Measurements from ENCODE around the gene CACNA2D1. TPM values are rescaled to one million over a fixed set of nuclear protein-coding genes. Genes with fewer than 3 reads are reported as not detected.

CACNA2D1 gene
- total RNA-seq, 1 donor from 2014 or later = 20.6 TPM

GRCh38 chr7:82273886-82274285 is 169.7 kb downstream of the CACNA2D1 start:
- DNase-seq = no peak

- no peak for DNase-seq
These were observed 172.7 kb downstream of the CACNA2D1 start for GRCh38 chr7:82270870-82271269.

DNA sequence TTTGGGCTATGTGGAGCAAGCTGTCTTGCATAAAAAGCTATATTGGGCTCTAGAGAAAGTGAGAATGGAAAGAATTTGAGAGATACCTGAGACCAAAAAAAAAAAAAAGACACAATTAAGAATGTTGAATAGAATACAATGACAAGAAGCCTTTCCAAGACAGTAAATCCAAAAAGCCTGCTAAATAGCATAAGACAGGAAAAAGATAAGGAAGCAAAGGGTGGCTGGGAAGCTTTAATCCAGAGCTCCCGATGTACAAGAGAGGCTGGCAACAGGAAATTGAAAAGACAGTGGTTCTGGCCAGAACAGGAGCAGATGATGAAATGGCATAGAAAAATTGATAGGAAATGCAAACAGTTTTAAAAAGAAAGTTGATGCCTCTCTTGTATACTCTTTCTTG is 174.9 kb downstream of the CACNA2D1 start:
- no peak for DNase-seq

DNA sequence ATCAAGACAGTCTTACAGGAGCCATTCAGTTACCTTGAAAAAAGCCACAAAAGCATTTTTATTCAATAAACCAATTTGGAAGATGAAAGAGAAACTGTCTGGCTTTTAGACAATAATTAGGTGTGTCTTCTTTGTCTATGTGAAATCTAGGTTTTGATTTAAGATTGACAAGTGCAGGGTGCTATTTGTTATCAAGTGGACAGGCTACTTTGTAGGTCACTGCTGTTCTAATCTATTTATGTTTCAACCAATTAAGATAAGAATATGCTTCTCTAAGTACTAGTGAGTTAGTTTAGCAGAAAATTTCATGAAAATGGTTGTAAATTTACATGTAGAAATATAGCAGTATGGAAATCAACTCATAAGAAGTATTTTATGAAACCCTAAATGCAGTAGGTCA is 177.5 kb downstream of the CACNA2D1 start:
- no peak for DNase-seq

DNA sequence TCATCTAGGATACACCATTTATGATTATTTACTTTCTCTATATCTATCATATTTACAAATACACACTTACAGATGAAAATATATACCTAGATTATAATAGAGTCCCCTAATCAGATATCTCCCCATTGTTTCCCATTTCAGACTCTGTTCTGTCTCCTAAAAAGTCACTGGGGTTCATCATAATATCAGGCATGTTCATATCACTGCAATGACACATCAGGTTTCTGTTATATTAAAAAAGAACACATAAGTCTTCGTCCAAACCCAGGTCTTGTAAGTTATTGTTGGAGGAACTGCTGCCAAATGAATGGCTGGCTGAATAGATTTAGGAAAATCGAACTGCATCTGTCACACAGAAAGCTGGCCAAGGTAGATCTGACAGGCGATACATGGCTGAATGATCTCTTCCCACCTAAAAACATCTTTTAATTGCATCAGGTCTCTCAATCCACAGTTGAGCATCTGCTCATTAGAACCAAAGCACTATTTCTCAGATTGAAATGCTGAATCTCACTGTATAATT is 178.7 kb downstream of the CACNA2D1 start:
- DNase-seq = no peak

- DNase-seq = no peak
These were observed 179.4 kb downstream of the CACNA2D1 start for GRCh38 chr7:82263920-82264782.

DNA sequence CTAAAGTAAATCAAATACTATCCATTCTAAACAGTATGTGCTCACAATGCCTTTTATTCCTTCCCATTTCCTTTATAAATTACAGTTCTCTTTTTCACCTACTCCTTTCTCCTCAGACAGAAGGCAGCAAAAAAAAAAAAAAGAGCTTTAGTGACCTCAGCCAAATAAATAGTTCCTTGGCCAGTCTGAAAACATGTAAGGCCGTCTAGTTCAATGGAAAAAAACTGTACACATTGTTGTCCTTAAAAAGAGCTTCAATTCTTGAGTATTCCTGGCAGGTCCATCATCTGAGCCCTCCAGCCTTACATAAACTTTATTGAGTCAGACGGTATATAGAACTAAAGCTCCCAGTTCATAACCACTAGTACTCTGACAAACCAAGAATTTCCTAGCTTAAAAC is 185.4 kb downstream of the CACNA2D1 start:
- DNase-seq = no peak

DNA sequence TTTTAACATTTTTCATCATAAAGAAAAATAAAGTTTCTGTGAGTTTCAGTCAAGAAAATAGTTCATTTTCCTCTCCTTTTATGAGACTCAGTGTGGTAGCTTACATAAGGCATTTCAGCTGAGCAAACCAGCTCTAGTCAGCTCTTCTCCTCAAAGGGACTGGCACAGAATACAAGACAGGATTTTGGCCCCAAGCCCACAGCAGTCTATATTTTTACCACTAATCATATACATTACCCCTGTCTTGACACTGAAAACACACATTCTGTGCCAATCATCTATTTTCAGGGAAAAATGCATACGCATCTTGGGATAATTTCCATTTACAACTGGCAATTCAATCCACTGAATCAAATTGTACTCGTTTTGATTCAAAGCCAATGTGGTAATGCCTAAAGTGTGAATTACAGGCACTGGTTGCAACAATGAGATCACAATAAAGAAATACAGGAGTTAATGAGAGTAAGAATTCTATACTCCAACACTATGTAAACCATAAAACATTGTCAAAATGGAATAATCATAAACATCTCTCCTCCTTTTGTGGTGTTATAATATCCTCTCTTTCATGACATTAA is 186.4 kb downstream of the CACNA2D1 start:
- DNase-seq = no peak

DNA sequence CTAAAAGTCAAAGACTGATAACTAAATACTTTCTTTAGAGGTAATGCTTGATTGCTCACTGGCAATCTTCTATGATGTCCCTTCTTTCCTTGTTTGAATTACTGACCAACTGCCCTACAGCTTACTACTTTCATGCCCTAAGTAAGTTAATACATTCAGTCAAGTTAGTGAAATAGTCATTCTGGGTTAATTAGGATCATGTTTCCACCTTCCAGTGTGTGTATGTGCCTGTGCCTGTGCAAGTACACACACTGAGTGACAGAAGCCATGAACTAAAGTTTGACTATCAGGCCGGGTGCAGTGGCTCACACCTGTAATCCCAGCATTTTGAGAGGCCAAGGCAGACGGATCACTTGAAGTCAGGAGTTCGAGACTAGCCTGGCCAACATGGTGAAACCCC is 187.9 kb downstream of the CACNA2D1 start:
- DNase-seq = no peak

- DNase-seq = no peak
These were observed 193.0 kb downstream of the CACNA2D1 start for GRCh38 chr7:82250598-82250997.

- no peak for DNase-seq
These were observed 193.6 kb downstream of the CACNA2D1 start for GRCh38 chr7:82249979-82250378.

DNA sequence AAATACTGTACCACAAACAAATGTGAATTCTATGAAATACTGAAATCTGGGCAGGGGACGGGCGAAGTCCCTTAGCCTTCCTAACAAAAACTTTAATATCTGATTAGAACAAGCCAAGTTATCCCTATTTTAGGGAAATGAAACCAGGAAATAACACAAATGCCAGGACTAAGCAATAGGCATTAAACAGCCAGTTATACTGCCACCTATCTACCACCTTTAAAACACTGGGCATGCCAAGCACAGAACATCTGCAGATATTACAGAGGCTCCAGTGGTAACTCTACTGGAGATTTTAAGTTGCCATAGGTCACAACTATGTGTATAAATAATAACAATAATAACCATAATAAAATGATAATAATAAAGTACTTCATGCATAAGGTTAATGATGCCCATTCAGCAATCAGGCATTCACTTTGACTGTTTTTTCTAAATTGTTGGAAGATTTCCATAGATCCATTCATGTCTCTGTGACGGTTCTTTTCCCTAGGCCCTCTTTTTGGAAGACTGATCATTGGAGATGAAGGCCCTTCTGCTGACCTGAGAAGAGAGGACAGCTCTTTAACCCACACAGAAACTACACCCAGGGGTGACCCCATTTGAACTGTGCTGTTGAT is 195.7 kb downstream of the CACNA2D1 start:
- DNase-seq = peak; percentile 45

GRCh38 chr7:82244947-82245517 is 198.5 kb downstream of the CACNA2D1 start:
- no peak for DNase-seq

GRCh38 chr7:82241356-82241755 is 202.2 kb downstream of the CACNA2D1 start:
- DNase-seq = no peak

DNA sequence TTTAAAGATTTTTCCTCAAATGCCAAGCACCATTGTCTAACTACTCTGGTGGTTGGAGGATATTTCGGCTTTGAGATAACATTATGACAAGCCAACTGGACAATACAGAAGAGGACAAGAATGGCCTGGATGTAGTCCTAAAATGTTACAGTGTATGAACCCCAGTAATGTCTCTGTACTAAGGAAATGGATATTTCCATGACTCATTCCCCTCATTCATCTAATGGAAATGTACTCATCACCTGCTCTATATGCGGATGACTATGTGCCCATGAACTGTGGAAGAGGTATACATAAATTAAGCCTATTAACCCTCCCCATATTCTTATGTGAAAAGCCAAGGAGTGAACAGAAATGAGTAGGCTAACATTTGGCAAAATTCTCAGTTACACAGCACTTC is 207.9 kb downstream of the CACNA2D1 start:
- peak; percentile 49 for DNase-seq

DNA sequence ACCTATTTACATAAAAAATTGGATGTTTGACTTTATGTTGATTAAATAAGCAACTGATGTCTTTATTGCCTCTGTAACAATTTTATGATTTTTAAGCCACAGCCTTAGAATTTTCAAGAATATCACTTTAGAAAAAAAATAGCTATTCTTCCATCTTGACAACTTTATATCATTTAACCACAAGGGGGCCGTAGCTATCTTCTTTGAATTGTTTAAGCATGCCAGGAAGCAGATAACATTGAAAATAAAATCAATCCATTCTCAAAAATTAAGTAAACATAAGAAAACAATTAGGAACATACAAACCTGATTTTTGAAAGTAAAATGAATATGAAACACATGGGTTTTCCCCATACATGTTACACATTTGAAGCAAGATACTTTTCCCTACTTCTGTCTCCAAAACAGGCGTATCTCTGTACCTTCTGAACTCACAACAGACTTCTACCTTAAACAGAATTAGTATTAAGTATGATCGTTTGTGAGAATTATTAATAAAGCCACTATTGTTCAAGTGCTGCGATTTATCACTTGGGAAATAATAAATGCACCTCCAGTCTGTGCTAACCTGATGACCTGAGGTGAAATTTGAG is 209.0 kb downstream of the CACNA2D1 start:
- peak; percentile 69 for DNase-seq

GRCh38 chr7:82230811-82231581 is 212.6 kb downstream of the CACNA2D1 start:
- DNase-seq = no peak

DNA sequence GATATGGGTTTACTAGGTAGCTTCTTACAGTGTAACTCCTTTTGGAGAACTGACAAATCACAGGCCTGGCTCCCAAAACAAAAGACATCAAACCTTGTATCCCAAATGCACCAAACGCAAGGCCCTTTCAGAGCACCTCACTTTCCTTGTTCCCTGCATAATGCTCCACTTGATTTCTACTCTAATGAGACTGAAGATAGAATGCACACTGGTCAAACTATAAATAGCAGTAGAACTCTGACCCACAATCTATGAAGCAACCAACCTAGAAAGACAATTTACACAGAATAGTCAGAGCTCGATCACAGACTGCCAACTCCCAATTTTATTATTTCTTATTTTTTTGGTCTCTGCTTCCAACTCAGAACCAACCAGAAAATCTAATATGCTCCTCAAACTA is 214.4 kb downstream of the CACNA2D1 start:
- no peak for DNase-seq

DNA sequence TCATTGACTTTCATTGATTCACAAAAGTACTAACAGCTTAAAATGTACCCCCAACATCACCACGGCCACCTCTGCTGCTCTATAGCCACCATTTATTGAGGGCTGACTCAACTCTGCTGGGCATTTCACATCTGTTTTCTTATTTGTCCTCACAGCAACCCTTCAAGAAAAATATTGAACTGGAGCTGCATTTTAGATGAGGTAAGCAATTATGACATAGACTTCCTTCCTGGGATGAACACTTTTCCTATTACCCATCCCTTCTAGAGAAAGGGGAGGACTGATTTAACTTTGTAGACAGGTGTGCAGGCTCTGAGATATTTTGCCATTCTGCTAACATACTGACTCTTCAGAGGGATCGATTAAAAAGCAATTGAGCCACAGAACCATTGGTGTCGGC is 217.4 kb downstream of the CACNA2D1 start:
- DNase-seq = no peak

GRCh38 chr7:82224529-82224928 is 219.0 kb downstream of the CACNA2D1 start:
- no peak for DNase-seq

GRCh38 chr7:82223580-82223979 is 220.0 kb downstream of the CACNA2D1 start:
- DNase-seq = no peak

- DNase-seq = no peak
These were observed 222.4 kb downstream of the CACNA2D1 start for GRCh38 chr7:82221152-82221674.
